ENCODE data around the gene CDC45.
A peak's percentile ranks its signal among the peaks of the same experiment; 100 is the strongest.
"Not testable (repeated sequence)": the region's sequence is repeated elsewhere in the genome, so short reads cannot be mapped to it uniquely, and the experiment has no call there.

CDC45 gene

GRCh38 chr22:19443544-19444211 is 36.0 kb upstream of the CDC45 start:
- no peak overlapping the region for H3K4me3 ChIP-seq (ENCODE audit: low read length, poor library complexity, severe bottlenecking)
- H3K9me2 ChIP-seq (replicated peaks; ENCODE audit: low read depth, low read length): no peaks in the 10 kb centered on the region
- peaks cover 28% of the 10 kb centered on the region for H3K4me1 ChIP-seq (ENCODE audit: insufficient read depth, low read length, poor library complexity, severe bottlenecking)
- peaks cover 8% of the 10 kb centered on the region; the same call in 1 of the 2 replicates for H3K36me3 ChIP-seq (ENCODE audit: insufficient read depth, low read length)
- TF ChIP-seq, protein P1, sequence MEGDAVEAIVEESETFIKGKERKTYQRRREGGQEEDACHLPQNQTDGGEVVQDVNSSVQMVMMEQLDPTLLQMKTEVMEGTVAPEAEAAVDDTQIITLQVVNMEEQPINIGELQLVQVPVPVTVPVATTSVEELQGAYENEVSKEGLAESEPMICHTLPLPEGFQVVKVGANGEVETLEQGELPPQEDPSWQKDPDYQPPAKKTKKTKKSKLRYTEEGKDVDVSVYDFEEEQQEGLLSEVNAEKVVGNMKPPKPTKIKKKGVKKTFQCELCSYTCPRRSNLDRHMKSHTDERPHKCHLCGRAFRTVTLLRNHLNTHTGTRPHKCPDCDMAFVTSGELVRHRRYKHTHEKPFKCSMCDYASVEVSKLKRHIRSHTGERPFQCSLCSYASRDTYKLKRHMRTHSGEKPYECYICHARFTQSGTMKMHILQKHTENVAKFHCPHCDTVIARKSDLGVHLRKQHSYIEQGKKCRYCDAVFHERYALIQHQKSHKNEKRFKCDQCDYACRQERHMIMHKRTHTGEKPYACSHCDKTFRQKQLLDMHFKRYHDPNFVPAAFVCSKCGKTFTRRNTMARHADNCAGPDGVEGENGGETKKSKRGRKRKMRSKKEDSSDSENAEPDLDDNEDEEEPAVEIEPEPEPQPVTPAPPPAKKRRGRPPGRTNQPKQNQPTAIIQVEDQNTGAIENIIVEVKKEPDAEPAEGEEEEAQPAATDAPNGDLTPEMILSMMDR (conservative IDR thresholded peaks at IDR 0.05; ENCODE audit: low read length): no peak
- no peak for TF ChIP-seq EZH2phosphoT487 (IDR thresholded peaks at IDR 0.05; ENCODE audit: borderline replicate concordance)
- no peak overlapping the region for H2AFZ ChIP-seq (ENCODE audit: low read length)
- no peak overlapping the region for H3K9ac ChIP-seq (ENCODE audit: low read depth, low read length, poor library complexity, severe bottlenecking)
- H3K4me2 ChIP-seq (ENCODE audit: low read depth, low read length, poor library complexity, severe bottlenecking): peak overlapping the region; percentile 80
- H3K27me3 ChIP-seq (ENCODE audit: insufficient read depth, low read length, poor library complexity, severe bottlenecking): no peaks in the 10 kb centered on the region
- peaks cover 78% of the 10 kb centered on the region for H3K79me2 ChIP-seq (ENCODE audit: insufficient read depth, low read length)
- no peaks in the 10 kb centered on the region for H3F3A ChIP-seq (ENCODE audit: low read depth)
- no peaks in the 10 kb centered on the region for H3K9me3 ChIP-seq (ENCODE audit: insufficient read depth, low read depth, low read length)
- peaks cover 33% of the 10 kb centered on the region for H4K20me1 ChIP-seq (ENCODE audit: insufficient read depth, low read length, poor library complexity, severe bottlenecking)

DNA sequence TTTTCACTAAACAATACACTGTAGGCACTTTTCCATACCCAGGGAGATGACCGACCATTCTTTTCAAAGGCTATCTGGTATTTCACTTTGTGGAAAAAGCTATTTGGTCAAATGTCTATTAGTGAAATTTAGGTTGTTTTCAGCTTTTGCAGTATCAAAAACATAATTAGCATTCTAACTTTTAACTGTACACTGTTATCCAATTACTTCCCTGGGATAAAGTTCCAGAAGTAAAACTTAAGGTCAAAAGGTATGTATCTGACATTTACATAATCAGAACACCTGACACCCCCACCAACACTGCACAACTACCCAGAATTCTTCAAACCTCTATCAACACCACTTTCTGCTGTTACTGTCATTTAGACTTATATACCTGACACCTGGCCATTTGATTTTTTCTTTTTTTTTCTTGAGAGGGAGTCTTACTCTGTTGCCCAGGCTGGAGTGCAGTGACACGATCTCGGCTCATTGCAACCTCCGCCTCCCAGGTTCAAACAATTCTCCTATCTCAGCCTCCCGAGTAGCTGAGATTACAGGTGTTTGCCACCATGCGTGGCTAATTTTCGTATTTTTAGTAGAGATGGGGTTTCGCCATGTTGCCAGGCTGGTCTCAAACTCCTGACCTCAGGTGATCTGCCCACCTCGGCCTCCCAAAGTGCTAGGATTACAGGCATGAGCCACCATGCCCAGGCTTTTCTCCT is 34.3 kb upstream of the CDC45 start:
- not testable (repeated sequence) for H3F3A ChIP-seq (ENCODE audit: low read depth); H3K36me3 ChIP-seq (ENCODE audit: insufficient read depth, low read length); H3K9me3 ChIP-seq (ENCODE audit: insufficient read depth, low read depth, low read length); H3K27me3 ChIP-seq (ENCODE audit: insufficient read depth, low read length, poor library complexity, severe bottlenecking); H3K9me2 ChIP-seq (replicated peaks; ENCODE audit: low read depth, low read length); H2AFZ ChIP-seq (ENCODE audit: low read length)
- Histone ChIP-seq H3K79me2 (ENCODE audit: insufficient read depth, low read length) (peaks cover 84% of the 10 kb centered on the region), H3K4me2 (ENCODE audit: low read depth, low read length, poor library complexity, severe bottlenecking) (peak overlapping the region; percentile 80), H3K9ac (ENCODE audit: low read depth, low read length, poor library complexity, severe bottlenecking) (peak overlapping the region; percentile 9), H4K20me1 (ENCODE audit: insufficient read depth, low read length, poor library complexity, severe bottlenecking) (peaks cover 33% of the 10 kb centered on the region), H3K4me3 (ENCODE audit: low read length, poor library complexity, severe bottlenecking) (peak overlapping the region; percentile 84), H3K4me1 (ENCODE audit: insufficient read depth, low read length, poor library complexity, severe bottlenecking) (peaks cover 36% of the 10 kb centered on the region)

DNA sequence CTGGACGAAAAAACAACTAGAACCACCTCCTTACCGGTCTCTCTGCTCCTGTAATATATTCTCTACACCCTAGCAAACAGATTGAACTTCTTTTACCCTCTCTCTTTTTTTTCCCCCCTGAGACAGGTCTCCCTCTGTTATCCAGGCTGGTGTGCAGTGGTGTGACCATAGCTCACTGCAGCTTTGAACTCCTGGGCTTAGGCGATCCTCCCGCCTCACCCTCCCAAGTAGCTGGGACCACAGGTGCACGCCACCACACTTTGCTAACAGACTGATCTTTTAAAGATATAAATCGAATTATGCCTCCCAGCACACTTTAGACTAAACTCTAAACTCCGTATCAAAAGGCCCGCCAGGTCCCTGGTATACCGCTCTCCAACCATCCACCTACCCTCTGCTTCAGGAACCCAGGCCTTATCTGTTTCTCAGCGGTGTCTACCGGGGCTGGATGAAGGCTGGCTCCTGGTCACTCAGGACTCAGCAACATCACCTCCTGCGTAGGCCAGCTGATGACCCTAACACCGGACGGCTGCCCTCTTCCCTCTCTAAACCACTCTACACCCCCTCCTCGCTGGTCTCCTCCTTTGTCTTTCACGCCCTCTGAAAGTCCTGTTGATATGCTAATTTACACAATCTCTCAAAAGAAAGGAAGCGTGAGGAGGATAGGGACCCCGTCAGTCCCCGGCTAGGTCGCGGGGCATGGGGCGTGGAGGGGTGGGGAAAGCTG is 33.0 kb upstream of the CDC45 start:
- H2AFZ ChIP-seq (ENCODE audit: low read length): peak overlapping the region; percentile 75
- peaks cover 30% of the 10 kb centered on the region for H4K20me1 ChIP-seq (ENCODE audit: insufficient read depth, low read length, poor library complexity, severe bottlenecking)
- H3K4me3 ChIP-seq (ENCODE audit: low read length, poor library complexity, severe bottlenecking): peak overlapping the region; percentile 84
- H3K36me3 ChIP-seq (ENCODE audit: insufficient read depth, low read length): peaks cover 8% of the 10 kb centered on the region; the same call in 1 of the 2 replicates
- peak overlapping the region; percentile 83 for H3K9ac ChIP-seq (ENCODE audit: low read depth, low read length, poor library complexity, severe bottlenecking)
- no peaks in the 10 kb centered on the region for H3K27me3 ChIP-seq (ENCODE audit: insufficient read depth, low read length, poor library complexity, severe bottlenecking)
- no peaks in the 10 kb centered on the region for H3K9me2 ChIP-seq (replicated peaks; ENCODE audit: low read depth, low read length)
- peak overlapping the region; percentile 80 for H3K4me2 ChIP-seq (ENCODE audit: low read depth, low read length, poor library complexity, severe bottlenecking)
- peaks cover 36% of the 10 kb centered on the region for H3K4me1 ChIP-seq (ENCODE audit: insufficient read depth, low read length, poor library complexity, severe bottlenecking)
- no peaks in the 10 kb centered on the region for H3K9me3 ChIP-seq (ENCODE audit: insufficient read depth, low read depth, low read length)
- H3F3A ChIP-seq (ENCODE audit: low read depth): no peaks in the 10 kb centered on the region
- no peak for TF ChIP-seq EZH2phosphoT487 (IDR thresholded peaks at IDR 0.05; ENCODE audit: borderline replicate concordance)
- TF ChIP-seq, protein P1 (conservative IDR thresholded peaks at IDR 0.05; ENCODE audit: low read length): no peak
- H3K79me2 ChIP-seq (ENCODE audit: insufficient read depth, low read length): peaks cover 74% of the 10 kb centered on the region
